Vagina (tissue), 2 donors: Measurements from ENCODE around the gene CALB2. TPM values are rescaled to one million over a fixed set of nuclear protein-coding genes. Genes with fewer than 3 reads are reported as not detected.

ENCODE experiments used
- DNase-seq, 2 donors: peaks; one replicate each; pipeline ENCODE4 v3.0.0-alpha.2; 2017; ENCODE audit errors: extremely low spot score in 2 of 2
- H3K27ac ChIP-seq: fragments of 200-600 bp; sonication (generic); one replicate; pipeline ENCODE4 v1.5.1; 2019
- H3K27me3 ChIP-seq: fragments of 200-600 bp; sonication (generic); one replicate; pipeline ENCODE4 v1.5.1; 2019
- H3K36me3 ChIP-seq, 2 donors: fragments of 200-600 bp; sonication (generic); one replicate each; pipeline ENCODE4 v1.5.1; 2017 to 2019
- H3K4me1 ChIP-seq: fragments of 200-600 bp; sonication (generic); one replicate; pipeline ENCODE4 v1.5.1; 2019
- H3K4me3 ChIP-seq, 2 donors: fragments of 200-600 bp; sonication (generic); 1 replicate in 1 of 2; 2 replicates in 1 of 2; pipeline ENCODE4 v1.5.1; 2016 to 2019
- H3K9me3 ChIP-seq: fragments of 200-600 bp; sonication (generic); one replicate; pipeline ENCODE4 v1.5.1; 2019
- POLR2A ChIP-seq, 2 donors: fragments of 450-650 bp; IDR thresholded peaks; one replicate each; pipeline ENCODE4 v1.6.1; 2017; ENCODE audit warnings: antibody characterized with exemption in 2 of 2, mild to moderate bottlenecking in 2 of 2, moderate library complexity in 2 of 2
- POLR2AphosphoS5 ChIP-seq, 2 donors: sonication (generic); formaldehyde crosslinking; IDR thresholded peaks; one replicate each; pipeline ENCODE4 v1.9.0; 2017; ENCODE audit warnings: antibody characterized with exemption in 2 of 2, mild to moderate bottlenecking in 2 of 2, low read depth in 1 of 2; ENCODE audit not compliant: insufficient read depth in 1 of 2
- intact Hi-C: fragments of 100-400 bp; cut with DNase I; formaldehyde crosslinking; loops from one replicate; pipeline ENCODE4 v1.15.1; 2023
- total RNA-seq: library from RNA; depleted of rRNA; stranded (reverse); fragments of >200 nt; gene quantifications from one replicate; pipeline ENCODE4 v1.2.3, GENCODE V29; 2016
- TF ChIP-seq, protein P1 (sequence below), 3 experiments: fragments of 450-650 bp in 2 of 3; fragments of 200-600 bp in 1 of 3; sonication (generic) in 1 of 3; IDR thresholded peaks; one replicate each; pipeline ENCODE4 v1.5.1; 2017 to 2019; ENCODE audit warnings: antibody characterized with exemption in 3 of 3, mild to moderate bottlenecking in 2 of 3, moderate library complexity in 2 of 3

Gene CALB2
- total RNA-seq, 1 donor from 2014 or later, result 3.9 TPM

DNA sequence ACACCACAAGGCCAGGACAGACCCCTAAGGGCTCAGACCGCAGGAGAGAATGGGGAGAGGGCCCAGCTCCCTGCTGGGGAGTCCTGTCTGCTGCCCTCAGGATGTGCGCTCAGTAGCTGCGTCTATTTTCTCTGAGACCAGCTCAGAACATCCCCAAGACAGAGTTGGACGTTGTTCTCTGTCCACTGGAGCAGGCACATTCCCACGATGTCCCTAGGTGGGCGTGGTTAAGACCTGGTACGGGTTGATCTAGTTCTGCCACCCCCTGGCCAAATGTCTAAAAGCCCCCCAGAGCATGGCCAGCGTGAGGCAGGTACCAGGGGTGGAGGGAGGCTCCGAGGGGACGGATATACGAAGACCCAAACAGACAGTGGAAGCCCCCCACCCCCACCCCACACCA lies 842 bp upstream of the CALB2 start:
- Histone ChIP-seq H3K27ac (no peak overlapping the region), H3K27me3 (no peaks in the 10 kb centered on the region), H3K36me3 (no peaks in the 10 kb centered on the region), H3K4me3 (no peak overlapping the region), H3K9me3 (no peaks in the 10 kb centered on the region), H3K4me1 (peaks cover 14% of the 10 kb centered on the region)
- TF ChIP-seq POLR2A (IDR thresholded peaks at IDR 0.05), result no peak
- TF ChIP-seq POLR2AphosphoS5 (IDR thresholded peaks at IDR 0.05; ENCODE audit: insufficient read depth in 1 of 2, low read depth in 1 of 2), result no peak
- TF ChIP-seq, protein P1, sequence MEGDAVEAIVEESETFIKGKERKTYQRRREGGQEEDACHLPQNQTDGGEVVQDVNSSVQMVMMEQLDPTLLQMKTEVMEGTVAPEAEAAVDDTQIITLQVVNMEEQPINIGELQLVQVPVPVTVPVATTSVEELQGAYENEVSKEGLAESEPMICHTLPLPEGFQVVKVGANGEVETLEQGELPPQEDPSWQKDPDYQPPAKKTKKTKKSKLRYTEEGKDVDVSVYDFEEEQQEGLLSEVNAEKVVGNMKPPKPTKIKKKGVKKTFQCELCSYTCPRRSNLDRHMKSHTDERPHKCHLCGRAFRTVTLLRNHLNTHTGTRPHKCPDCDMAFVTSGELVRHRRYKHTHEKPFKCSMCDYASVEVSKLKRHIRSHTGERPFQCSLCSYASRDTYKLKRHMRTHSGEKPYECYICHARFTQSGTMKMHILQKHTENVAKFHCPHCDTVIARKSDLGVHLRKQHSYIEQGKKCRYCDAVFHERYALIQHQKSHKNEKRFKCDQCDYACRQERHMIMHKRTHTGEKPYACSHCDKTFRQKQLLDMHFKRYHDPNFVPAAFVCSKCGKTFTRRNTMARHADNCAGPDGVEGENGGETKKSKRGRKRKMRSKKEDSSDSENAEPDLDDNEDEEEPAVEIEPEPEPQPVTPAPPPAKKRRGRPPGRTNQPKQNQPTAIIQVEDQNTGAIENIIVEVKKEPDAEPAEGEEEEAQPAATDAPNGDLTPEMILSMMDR (IDR thresholded peaks at IDR 0.05), result no peak
- intact Hi-C loops, result no loop called here
- DNase-seq, result no peak

DNA sequence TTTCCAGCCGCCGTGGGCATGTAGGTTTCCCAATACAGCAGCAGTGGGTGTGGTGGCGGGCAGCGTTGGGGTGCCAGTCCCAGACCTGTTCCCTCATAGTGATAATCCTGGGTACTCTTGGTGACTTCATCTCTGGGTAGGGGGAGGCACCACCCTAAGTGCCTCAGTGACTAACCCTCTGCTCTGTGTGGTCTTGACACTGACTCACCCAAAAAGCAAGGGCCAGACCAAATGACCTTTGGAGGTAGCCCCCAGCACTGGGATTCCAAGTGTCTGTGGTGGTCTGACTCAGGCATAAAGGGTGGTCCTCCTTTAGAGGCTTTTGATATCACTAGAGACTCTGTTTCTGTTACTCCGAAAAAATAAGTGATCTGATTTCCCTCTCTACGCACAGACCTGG lies 908 bp downstream of the CALB2 start:
- Histone ChIP-seq H3K27ac (no peak overlapping the region), H3K4me3 (no peak overlapping the region), H3K36me3 (no peaks in the 10 kb centered on the region), H3K9me3 (no peaks in the 10 kb centered on the region), H3K27me3 (no peaks in the 10 kb centered on the region), H3K4me1 (peaks cover 14% of the 10 kb centered on the region)
- no peak for DNase-seq
- TF ChIP-seq, protein P1 (IDR thresholded peaks at IDR 0.05), result no peak
- TF ChIP-seq POLR2A (IDR thresholded peaks at IDR 0.05) (no peak), POLR2AphosphoS5 (IDR thresholded peaks at IDR 0.05; ENCODE audit: insufficient read depth in 1 of 2, low read depth in 1 of 2) (no peak)
- intact Hi-C loops, result no loop called here

DNA sequence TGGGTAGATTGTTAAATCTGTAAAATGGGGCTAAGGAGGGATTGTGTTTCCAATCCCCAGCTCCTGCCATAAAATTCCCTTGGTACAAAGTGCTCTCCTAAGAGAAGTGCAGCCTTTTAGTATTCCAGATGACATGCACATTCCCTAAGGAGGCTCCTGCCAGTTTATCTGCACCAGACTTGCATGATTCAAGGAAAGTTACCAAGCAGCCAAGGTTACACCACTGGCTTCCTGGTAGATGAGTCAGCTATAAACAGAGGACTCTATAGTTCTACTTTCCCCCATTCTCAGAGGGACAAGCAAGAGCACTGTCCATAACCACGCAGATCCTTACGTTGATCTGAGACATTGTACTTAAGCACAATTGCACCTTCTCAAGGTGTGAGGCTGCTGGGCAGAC lies 1.9 kb downstream of the CALB2 start:
- no peaks in the 10 kb centered on the region for H3K27me3 ChIP-seq
- peaks cover 14% of the 10 kb centered on the region for H3K4me1 ChIP-seq

DNA sequence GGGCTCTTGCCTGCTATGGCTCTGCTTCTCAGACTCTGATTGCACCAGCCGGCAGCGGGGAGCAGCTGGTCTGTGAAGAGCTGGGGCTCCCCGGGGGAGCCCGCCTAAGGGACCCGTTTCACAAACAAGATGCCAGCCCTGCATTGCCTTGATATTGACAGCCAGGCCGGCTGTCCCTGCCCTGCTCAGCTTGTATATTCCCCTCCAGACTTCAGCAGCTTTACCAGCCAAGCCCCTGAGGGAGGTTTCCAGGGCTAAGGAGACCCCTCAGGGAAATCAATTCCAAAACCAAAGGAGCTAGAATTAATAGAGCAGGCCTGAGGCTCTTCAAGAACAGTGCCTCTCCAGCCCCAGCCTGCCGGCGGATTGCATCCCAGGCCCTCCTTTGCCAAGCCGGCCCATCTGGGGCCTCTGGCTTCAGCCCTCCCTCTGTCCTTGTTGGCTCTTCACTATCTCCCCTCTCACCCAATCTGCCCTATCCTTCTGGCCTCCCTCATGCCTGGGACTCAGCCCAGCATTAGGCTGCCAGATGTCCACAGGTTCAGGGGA lies 5.7 kb downstream of the CALB2 start:
- TF ChIP-seq, protein P1 (IDR thresholded peaks at IDR 0.05), result no peak
- TF ChIP-seq POLR2A (IDR thresholded peaks at IDR 0.05), result no peak
- no peak for TF ChIP-seq POLR2AphosphoS5 (IDR thresholded peaks at IDR 0.05; ENCODE audit: insufficient read depth in 1 of 2, low read depth in 1 of 2)
- H3K4me1 ChIP-seq, result no peaks in the 10 kb centered on the region
- no peak overlapping the region for H3K27ac ChIP-seq
- no peaks in the 10 kb centered on the region for H3K27me3 ChIP-seq
- DNase-seq, result no peak
- no peaks in the 10 kb centered on the region for H3K36me3 ChIP-seq
- H3K9me3 ChIP-seq, result no peaks in the 10 kb centered on the region
- intact Hi-C loops, result no loop called here
- H3K4me3 ChIP-seq, result no peak overlapping the region

More for the DNA sequence above, 1.9 kb downstream of the CALB2 start:
- TF ChIP-seq POLR2AphosphoS5 (IDR thresholded peaks at IDR 0.05; ENCODE audit: insufficient read depth in 1 of 2, low read depth in 1 of 2) (no peak), POLR2A (IDR thresholded peaks at IDR 0.05) (no peak)
- TF ChIP-seq, protein P1 (IDR thresholded peaks at IDR 0.05), result no peak
- intact Hi-C loops, result no loop called here
- Histone ChIP-seq H3K9me3 (no peaks in the 10 kb centered on the region), H3K36me3 (no peaks in the 10 kb centered on the region), H3K27ac (no peak overlapping the region), H3K4me3 (no peak overlapping the region)
- no peak for DNase-seq

DNA sequence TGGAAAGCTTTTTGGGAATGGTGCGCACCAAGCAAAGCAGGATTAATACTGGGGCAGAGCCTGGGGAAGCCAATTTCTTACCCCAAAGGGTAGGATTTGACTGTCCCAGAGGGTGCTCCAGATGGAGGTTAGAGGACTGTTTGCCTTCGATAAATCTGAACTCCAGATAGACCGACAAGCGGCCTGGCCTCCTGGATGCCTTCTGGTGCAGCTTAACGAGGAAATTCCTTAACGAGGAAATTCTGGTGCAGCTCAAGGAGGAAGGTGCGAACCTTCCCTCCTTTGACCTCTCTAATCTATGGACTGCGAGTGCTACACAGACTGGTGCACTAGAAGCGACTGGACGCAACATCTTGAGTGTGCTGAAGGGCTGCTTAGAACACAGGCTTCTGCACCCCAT lies 6.5 kb downstream of the CALB2 start:
- Histone ChIP-seq H3K27ac (no peak overlapping the region), H3K9me3 (no peaks in the 10 kb centered on the region), H3K4me1 (no peaks in the 10 kb centered on the region), H3K4me3 (no peak overlapping the region), H3K36me3 (no peaks in the 10 kb centered on the region), H3K27me3 (no peaks in the 10 kb centered on the region)
- intact Hi-C loops, result no loop called here
- TF ChIP-seq, protein P1 (IDR thresholded peaks at IDR 0.05), result no peak
- TF ChIP-seq POLR2AphosphoS5 (IDR thresholded peaks at IDR 0.05; ENCODE audit: insufficient read depth in 1 of 2, low read depth in 1 of 2), result no peak
- TF ChIP-seq POLR2A (IDR thresholded peaks at IDR 0.05), result no peak
- DNase-seq, result no peak
